SK-N-SH (cell line): ENCODE results near the gene FDX2. TPM values are rescaled to one million over a fixed set of nuclear protein-coding genes. Genes with fewer than 3 reads are reported as not detected.

Experiments used
- CTCF ChIA-PET: fragments of 300-600, 350-600 bp; formaldehyde crosslinking; extraction: SDS; loops from one replicate; lab custom pipeline; 2021; lab: Yijun Ruan, JAX
- POLR2A ChIA-PET: fragments of 350-600 bp; sonication (Branson Sonifier 250); formaldehyde crosslinking; extraction: SDS; loops from one replicate; lab custom pipeline; 2020; ENCODE audit warnings: antibody characterized with exemption, inconsistent platforms; lab: Yijun Ruan, JAX
- DNase-seq: peaks from one replicate; pipeline ENCODE4 v3.0.0; 2012
- H2AFZ ChIP-seq: fragments of 200-600 bp; sonication (generic); 2 replicates; pipeline ENCODE4 v1.8.1; 2016; ENCODE audit warnings: antibody characterized with exemption, mild to moderate bottlenecking, low read depth
- H3F3A ChIP-seq: fragments of 200-600 bp; sonication (generic); replicated peaks from 2 replicates; pipeline ENCODE3; 2016; ENCODE audit warnings: antibody characterized with exemption, mild to moderate bottlenecking; ENCODE audit not compliant: insufficient read depth
- H3K27ac ChIP-seq, 2 experiments: fragments of 200-500 bp in 1 of 2; fragments of 200-600 bp in 1 of 2; sonication (Bioruptor generic) in 1 of 2; sonication (generic), shearing (Covaris generic) in 1 of 2; 2 replicates each; pipeline versions ENCODE4 v1.5.1 to v1.6.1; 2014 to 2016; ENCODE audit warnings: low read depth in 2 of 2, inconsistent platforms in 1 of 2, low read length in 1 of 2, mild to moderate bottlenecking in 1 of 2, mixed read lengths in 1 of 2
- H3K27me3 ChIP-seq: fragments of 200-600 bp; sonication (generic), shearing (Covaris generic); 2 replicates; pipeline ENCODE4 v1.6.1; 2016; ENCODE audit warnings: mixed run types; ENCODE audit not compliant: insufficient read depth
- H3K36me3 ChIP-seq, 2 experiments: fragments of 200-500 bp in 1 of 2; fragments of 200-600 bp in 1 of 2; sonication (Bioruptor generic) in 1 of 2; sonication (generic) in 1 of 2; replicated peaks in 1 of 2; 2 replicates each; pipeline versions ENCODE3 to v1.5.1; 2014 to 2016; ENCODE audit warnings: low read length in 1 of 2, mild to moderate bottlenecking in 1 of 2; ENCODE audit not compliant: insufficient read depth in 2 of 2, control insufficient read depth in 1 of 2
- H3K4me1 ChIP-seq, 2 experiments: fragments of 200-500 bp in 1 of 2; fragments of 200-600 bp in 1 of 2; sonication (Bioruptor generic) in 1 of 2; sonication (generic), shearing (Covaris generic) in 1 of 2; 2 replicates each; pipeline versions ENCODE4 v1.5.1 to v1.6.1; 2014 to 2016; ENCODE audit warnings: low read depth in 1 of 2, low read length in 1 of 2, mixed run types in 1 of 2; ENCODE audit not compliant: insufficient read depth in 2 of 2, control insufficient read depth in 1 of 2
- H3K4me2 ChIP-seq: fragments of 200-600 bp; sonication (generic), shearing (Covaris generic); 2 replicates; pipeline ENCODE4 v1.6.1; 2017; ENCODE audit warnings: mixed run types
- H3K4me3 ChIP-seq, 2 experiments: fragments of 200-500 bp in 1 of 2; fragments of 200-600 bp in 1 of 2; sonication (Bioruptor generic) in 1 of 2; sonication (generic), shearing (Covaris generic) in 1 of 2; 2 replicates each; pipeline versions ENCODE4 v1.5.1 to v1.8.1; 2014 to 2016; ENCODE audit warnings: low read depth in 2 of 2, inconsistent platforms in 1 of 2, low read length in 1 of 2, mild to moderate bottlenecking in 1 of 2, mixed read lengths in 1 of 2, moderate library complexity in 1 of 2
- H3K79me2 ChIP-seq: fragments of 200-600 bp; sonication (generic); 2 replicates; pipeline ENCODE4 v1.8.1; 2017; ENCODE audit warnings: mild to moderate bottlenecking; ENCODE audit not compliant: insufficient read depth
- H3K9ac ChIP-seq: fragments of 200-600 bp; sonication (generic); 2 replicates; pipeline ENCODE4 v1.6.1; 2017; ENCODE audit warnings: mixed run types
- H3K9me2 ChIP-seq: fragments of 200-600 bp; sonication (generic); 2 replicates; pipeline ENCODE4 v1.6.1; 2017; ENCODE audit warnings: mixed run types
- H3K9me3 ChIP-seq: fragments of 200-600 bp; sonication (generic); 2 replicates; pipeline ENCODE4 v1.6.1; 2017; ENCODE audit warnings: mixed run types, mild to moderate bottlenecking, moderate library complexity
- H4K20me1 ChIP-seq: fragments of 200-600 bp; sonication (generic); 2 replicates; pipeline ENCODE4 v1.6.1; 2017; ENCODE audit warnings: mild to moderate bottlenecking, mixed run types; ENCODE audit not compliant: insufficient read depth
- CHD2 ChIP-seq: fragments of 150-350 bp; IDR thresholded peaks from 2 replicates; pipeline ENCODE4 v1.6.1; 2018; ENCODE audit warnings: low read length; ENCODE audit not compliant: partially characterized antibody
- FOSL2 ChIP-seq: IDR thresholded peaks from 2 replicates; pipeline ENCODE4 v1.4.0; 2012; ENCODE audit warnings: low read depth, mild to moderate bottlenecking, moderate library complexity, borderline replicate concordance
- FOXJ3 ChIP-seq: sonication (generic); formaldehyde crosslinking; IDR thresholded peaks from 2 replicates; pipeline ENCODE4 v1.5.1; 2020; ENCODE audit warnings: mild to moderate bottlenecking, missing genetic modification reagents
- FOXM1 ChIP-seq: IDR thresholded peaks from 2 replicates; pipeline ENCODE4 v1.4.0; 2012; ENCODE audit warnings: low read depth, mild to moderate bottlenecking
- GABPA ChIP-seq: IDR thresholded peaks from 2 replicates; pipeline ENCODE4 v1.4.0; 2012; ENCODE audit warnings: low read depth, mild to moderate bottlenecking
- MEF2A ChIP-seq: IDR thresholded peaks from 2 replicates; pipeline ENCODE4 v1.4.0; 2012; ENCODE audit warnings: low read depth, borderline replicate concordance
- MXI1 ChIP-seq: IDR thresholded peaks from 2 replicates; pipeline ENCODE4 v1.6.1; 2012; ENCODE audit warnings: mild to moderate bottlenecking, low read depth, low read length, improper control_type of control experiment
- RCOR1 ChIP-seq: fragments of 150-350 bp; IDR thresholded peaks from 2 replicates; pipeline ENCODE4 v1.6.1; 2017; ENCODE audit warnings: antibody characterized with exemption, low read length
- RXRA ChIP-seq: IDR thresholded peaks from 2 replicates; pipeline ENCODE4 v1.4.0; 2012; ENCODE audit warnings: low read depth, mild to moderate bottlenecking, borderline replicate concordance
- SIN3A ChIP-seq: IDR thresholded peaks from 2 replicates; pipeline ENCODE4 v1.6.1; 2012; ENCODE audit warnings: low read depth, mild to moderate bottlenecking, low read length, moderate library complexity, borderline replicate concordance
- SMC3 ChIP-seq: IDR thresholded peaks from 2 replicates; pipeline ENCODE4 v1.6.1; 2012; ENCODE audit warnings: low read depth, low read length, improper control_type of control experiment
- TAF1 ChIP-seq: IDR thresholded peaks from 2 replicates; pipeline ENCODE4 v1.6.1; 2012; ENCODE audit warnings: low read depth, mild to moderate bottlenecking, low read length, moderate library complexity, borderline replicate concordance
- TEAD4 ChIP-seq: IDR thresholded peaks from 2 replicates; pipeline ENCODE4 v1.4.0; 2012; ENCODE audit warnings: mild to moderate bottlenecking, borderline replicate concordance; ENCODE audit not compliant: insufficient read depth
- YY1 ChIP-seq: IDR thresholded peaks from 2 replicates; pipeline ENCODE4 v1.4.0; 2012; ENCODE audit warnings: low read depth, mild to moderate bottlenecking
- WGBS: methylation state at CpG from one replicate; pipeline ENCODE4 v1.1.6; 2017; ENCODE audit warnings: low lambda C conversion rate; 5-methylcytosine and 5-hydroxymethylcytosine counted together
- polyA plus RNA-seq, 3 experiments: library from polyadenylated mRNA; depleted of rRNA; stranded (reverse); fragments of >200 nt; gene quantifications; 2 replicates each; pipeline ENCODE4 v1.2.3, GENCODE V29; 2012
- TF ChIP-seq, protein P1 (sequence below): IDR thresholded peaks from 2 replicates; pipeline ENCODE4 v1.4.0; 2012; ENCODE audit warnings: low read depth, borderline replicate concordance
- TF ChIP-seq, protein P2 (sequence below): fragments of 150-350 bp; IDR thresholded peaks from 2 replicates; pipeline ENCODE4 v1.6.1; 2016; ENCODE audit warnings: mild to moderate bottlenecking, low read depth, low read length
- TF ChIP-seq, protein P3 (sequence below): IDR thresholded peaks from 2 replicates; pipeline ENCODE4 v1.4.0; 2012; ENCODE audit warnings: low read depth
- TF ChIP-seq, protein P4 (sequence below): IDR thresholded peaks from 2 replicates; pipeline ENCODE4 v1.6.1; 2012; ENCODE audit warnings: mild to moderate bottlenecking, low read depth, low read length, moderate library complexity

FDX2 gene
- polyA plus RNA-seq, 1 of the 3 experiments (the other 2 are of a cell fraction), result 45.8 TPM

DNA sequence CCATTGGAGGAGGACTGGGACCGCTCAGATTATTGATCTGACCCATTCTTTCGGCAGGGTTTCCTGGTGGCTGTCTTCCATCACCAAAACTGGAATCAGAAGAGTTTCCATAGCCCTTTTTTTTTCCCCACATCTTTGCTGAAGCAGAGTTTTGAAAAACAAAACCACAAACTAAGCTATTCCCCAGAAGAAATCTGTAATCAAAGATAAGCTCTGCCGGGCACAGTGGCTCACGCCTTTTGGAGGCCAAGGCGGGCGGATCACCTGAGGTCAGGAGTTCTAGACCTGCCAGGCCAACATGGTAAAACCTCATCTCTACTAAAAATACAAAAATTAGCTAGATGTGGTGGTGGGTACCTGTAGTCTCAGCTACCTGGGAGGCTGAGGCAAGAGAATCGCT is 49.1 kb downstream of the FDX2 start:
- H3K4me2 ChIP-seq, result no peak overlapping the region
- ChIA-PET POLR2A (no interaction called here), CTCF (interaction anchor here (6.3 to 17.2 kb wide), 3 partner anchors 8 to 117 kb away, joined by 65 to 596 read pairs (median 81); partner anchors contain the start of genes ICAM4, ICAM5 and TYK2)
- H3F3A ChIP-seq, result peaks cover 2% of the 10 kb centered on the region
- DNase-seq, result no peak
- H3K27ac ChIP-seq, result no peak overlapping the region
- H3K9me2 ChIP-seq, result no peaks in the 10 kb centered on the region
- no peaks in the 10 kb centered on the region for H3K79me2 ChIP-seq
- H3K4me1 ChIP-seq, result peaks cover 0 to 4% of the 10 kb centered on the region in 2 experiments; a peak in 2 of 4 replicates
- no peaks in the 10 kb centered on the region for H3K27me3 ChIP-seq
- TF ChIP-seq YY1 (no peak), MEF2A (no peak), TEAD4 (no peak), MXI1 (no peak), FOSL2 (no peak), SMC3 (no peak), TAF1 (no peak), FOXJ3 (no peak), RCOR1 (no peak), GABPA (no peak), RXRA (no peak), SIN3A (no peak), CHD2 (no peak), FOXM1 (no peak)
- TF ChIP-seq, protein P1, sequence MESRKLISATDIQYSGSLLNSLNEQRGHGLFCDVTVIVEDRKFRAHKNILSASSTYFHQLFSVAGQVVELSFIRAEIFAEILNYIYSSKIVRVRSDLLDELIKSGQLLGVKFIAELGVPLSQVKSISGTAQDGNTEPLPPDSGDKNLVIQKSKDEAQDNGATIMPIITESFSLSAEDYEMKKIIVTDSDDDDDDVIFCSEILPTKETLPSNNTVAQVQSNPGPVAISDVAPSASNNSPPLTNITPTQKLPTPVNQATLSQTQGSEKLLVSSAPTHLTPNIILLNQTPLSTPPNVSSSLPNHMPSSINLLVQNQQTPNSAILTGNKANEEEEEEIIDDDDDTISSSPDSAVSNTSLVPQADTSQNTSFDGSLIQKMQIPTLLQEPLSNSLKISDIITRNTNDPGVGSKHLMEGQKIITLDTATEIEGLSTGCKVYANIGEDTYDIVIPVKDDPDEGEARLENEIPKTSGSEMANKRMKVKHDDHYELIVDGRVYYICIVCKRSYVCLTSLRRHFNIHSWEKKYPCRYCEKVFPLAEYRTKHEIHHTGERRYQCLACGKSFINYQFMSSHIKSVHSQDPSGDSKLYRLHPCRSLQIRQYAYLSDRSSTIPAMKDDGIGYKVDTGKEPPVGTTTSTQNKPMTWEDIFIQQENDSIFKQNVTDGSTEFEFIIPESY, result no peak
- TF ChIP-seq, protein P2, sequence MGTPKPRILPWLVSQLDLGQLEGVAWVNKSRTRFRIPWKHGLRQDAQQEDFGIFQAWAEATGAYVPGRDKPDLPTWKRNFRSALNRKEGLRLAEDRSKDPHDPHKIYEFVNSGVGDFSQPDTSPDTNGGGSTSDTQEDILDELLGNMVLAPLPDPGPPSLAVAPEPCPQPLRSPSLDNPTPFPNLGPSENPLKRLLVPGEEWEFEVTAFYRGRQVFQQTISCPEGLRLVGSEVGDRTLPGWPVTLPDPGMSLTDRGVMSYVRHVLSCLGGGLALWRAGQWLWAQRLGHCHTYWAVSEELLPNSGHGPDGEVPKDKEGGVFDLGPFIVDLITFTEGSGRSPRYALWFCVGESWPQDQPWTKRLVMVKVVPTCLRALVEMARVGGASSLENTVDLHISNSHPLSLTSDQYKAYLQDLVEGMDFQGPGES, result no peak
- TF ChIP-seq, protein P3, sequence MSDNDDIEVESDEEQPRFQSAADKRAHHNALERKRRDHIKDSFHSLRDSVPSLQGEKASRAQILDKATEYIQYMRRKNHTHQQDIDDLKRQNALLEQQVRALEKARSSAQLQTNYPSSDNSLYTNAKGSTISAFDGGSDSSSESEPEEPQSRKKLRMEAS, result no peak
- TF ChIP-seq, protein P4, sequence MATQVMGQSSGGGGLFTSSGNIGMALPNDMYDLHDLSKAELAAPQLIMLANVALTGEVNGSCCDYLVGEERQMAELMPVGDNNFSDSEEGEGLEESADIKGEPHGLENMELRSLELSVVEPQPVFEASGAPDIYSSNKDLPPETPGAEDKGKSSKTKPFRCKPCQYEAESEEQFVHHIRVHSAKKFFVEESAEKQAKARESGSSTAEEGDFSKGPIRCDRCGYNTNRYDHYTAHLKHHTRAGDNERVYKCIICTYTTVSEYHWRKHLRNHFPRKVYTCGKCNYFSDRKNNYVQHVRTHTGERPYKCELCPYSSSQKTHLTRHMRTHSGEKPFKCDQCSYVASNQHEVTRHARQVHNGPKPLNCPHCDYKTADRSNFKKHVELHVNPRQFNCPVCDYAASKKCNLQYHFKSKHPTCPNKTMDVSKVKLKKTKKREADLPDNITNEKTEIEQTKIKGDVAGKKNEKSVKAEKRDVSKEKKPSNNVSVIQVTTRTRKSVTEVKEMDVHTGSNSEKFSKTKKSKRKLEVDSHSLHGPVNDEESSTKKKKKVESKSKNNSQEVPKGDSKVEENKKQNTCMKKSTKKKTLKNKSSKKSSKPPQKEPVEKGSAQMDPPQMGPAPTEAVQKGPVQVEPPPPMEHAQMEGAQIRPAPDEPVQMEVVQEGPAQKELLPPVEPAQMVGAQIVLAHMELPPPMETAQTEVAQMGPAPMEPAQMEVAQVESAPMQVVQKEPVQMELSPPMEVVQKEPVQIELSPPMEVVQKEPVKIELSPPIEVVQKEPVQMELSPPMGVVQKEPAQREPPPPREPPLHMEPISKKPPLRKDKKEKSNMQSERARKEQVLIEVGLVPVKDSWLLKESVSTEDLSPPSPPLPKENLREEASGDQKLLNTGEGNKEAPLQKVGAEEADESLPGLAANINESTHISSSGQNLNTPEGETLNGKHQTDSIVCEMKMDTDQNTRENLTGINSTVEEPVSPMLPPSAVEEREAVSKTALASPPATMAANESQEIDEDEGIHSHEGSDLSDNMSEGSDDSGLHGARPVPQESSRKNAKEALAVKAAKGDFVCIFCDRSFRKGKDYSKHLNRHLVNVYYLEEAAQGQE, result no peak
- no peak overlapping the region for H3K9ac ChIP-seq
- 92% methylated on average over 7 of the region's 7 CpGs for WGBS
- no peaks in the 10 kb centered on the region for H3K9me3 ChIP-seq
- no peaks in the 10 kb centered on the region for H4K20me1 ChIP-seq
- no peak overlapping the region for H2AFZ ChIP-seq
- no peak overlapping the region for H3K4me3 ChIP-seq
- no peaks in the 10 kb centered on the region for H3K36me3 ChIP-seq
